ENCODE data around the gene NTRK2.

Gene NTRK2

DNA sequence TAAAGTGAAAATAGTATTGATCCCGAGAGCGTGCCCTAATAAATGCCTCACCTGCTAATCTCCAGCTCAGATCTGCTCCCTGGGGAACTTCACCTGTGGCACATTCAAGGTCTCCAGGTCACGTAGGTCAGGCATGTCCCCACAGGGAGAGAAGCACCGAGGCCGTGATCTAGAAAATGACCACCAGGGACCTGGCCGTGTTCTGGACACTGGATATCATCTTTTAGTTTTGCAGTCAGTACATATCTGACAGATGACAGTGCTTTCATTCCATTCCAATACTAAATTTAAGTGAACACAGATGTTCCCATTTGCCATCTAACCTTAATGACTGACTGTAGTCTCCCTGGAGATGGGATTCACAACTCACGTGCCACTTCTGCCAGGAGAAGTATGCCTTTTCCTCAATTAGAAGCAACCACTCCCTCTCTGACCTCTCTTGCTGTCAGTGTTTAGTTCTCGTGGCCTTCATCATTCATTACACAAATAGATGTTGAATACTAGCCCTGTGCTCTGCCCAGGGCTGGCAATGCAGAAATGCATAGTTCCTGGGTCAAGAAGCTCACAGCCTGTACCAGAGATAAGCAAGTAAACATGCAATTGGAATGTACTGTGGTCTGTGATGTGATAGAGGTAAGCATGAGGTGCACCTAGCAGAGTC, 276.5 kb downstream of the NTRK2 start:
- CTCF ChIA-PET, result interaction anchor here (0.6 to 2.0 kb wide), 7 partner anchors 8 to 223 kb away, joined by 3 to 9 read pairs (median 3); no protein-coding TSS in a partner anchor
- H3K4me3 ChIP-seq (ENCODE audit: low read depth, low read length), result no peak overlapping the region
- POLR2A ChIA-PET, result no interaction called here
- no peaks in the 10 kb centered on the region for H3K36me3 ChIP-seq (ENCODE audit: control insufficient read depth in 2 of 2, insufficient read depth in 1 of 2, low read length in 2 of 2)
- H3K27ac ChIP-seq (ENCODE audit: extremely low read depth, low read depth, low read length), result no peak overlapping the region
- H3K4me1 ChIP-seq (ENCODE audit: control insufficient read depth, insufficient read depth, low read length), result no peaks in the 10 kb centered on the region
- TF ChIP-seq ZNF23 (tag by site-specific recombination; IDR thresholded peaks at IDR 0.05; ENCODE audit: borderline replicate concordance), result no peak
- no peak for TF ChIP-seq ZNF184 (tag by site-specific recombination; IDR thresholded peaks at IDR 0.05)
- H3K9me3 ChIP-seq (ENCODE audit: control insufficient read depth, insufficient read depth, low read depth, low read length), result no peaks in the 10 kb centered on the region

DNA sequence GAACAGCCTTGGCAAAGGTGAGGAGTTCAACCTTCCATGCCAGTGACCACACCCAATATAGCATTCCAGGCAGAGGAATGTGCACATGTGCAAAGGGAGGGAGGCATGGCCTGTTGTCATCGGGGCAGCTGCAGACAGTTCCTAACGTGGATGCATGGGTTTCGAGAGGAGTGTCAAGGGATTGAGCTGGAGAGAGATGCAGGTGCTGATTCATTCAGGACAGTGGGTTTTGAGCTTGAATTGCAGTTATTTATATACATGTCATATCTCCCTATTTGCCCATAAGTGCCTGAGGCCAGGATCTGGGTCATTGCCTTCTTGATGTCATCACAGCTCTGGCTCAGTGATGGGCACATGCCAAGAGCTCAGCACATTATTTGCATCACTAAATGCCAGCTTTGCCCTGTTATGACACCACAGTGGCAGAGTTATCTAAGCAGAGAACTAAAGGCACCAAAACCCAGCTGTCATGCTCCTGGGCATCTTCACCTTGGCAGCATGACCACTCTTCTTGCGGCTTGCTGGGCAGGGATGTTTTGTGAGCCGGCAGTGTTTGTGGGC, 278.0 kb downstream of the NTRK2 start:
- TF ChIP-seq OSR2 (tag by site-specific recombination; IDR thresholded peaks at IDR 0.05), result no peak
- TF ChIP-seq YY1 (tag by site-specific recombination; IDR thresholded peaks at IDR 0.05), result no peak
- no peak for TF ChIP-seq ZFHX2 (tag by site-specific recombination; conservative IDR thresholded peaks at IDR 0.05)
- TF ChIP-seq, protein P1, sequence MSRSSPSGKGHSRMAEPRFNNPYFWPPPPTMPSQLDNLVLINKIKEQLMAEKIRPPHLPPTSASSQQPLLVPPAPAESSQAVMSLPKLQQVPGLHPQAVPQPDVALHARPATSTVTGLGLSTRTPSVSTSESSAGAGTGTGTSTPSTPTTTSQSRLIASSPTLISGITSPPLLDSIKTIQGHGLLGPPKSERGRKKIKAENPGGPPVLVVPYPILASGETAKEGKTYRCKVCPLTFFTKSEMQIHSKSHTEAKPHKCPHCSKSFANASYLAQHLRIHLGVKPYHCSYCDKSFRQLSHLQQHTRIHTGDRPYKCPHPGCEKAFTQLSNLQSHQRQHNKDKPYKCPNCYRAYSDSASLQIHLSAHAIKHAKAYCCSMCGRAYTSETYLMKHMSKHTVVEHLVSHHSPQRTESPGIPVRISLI (tag by site-specific recombination; IDR thresholded peaks at IDR 0.05), result no peak
- TF ChIP-seq, protein P2, sequence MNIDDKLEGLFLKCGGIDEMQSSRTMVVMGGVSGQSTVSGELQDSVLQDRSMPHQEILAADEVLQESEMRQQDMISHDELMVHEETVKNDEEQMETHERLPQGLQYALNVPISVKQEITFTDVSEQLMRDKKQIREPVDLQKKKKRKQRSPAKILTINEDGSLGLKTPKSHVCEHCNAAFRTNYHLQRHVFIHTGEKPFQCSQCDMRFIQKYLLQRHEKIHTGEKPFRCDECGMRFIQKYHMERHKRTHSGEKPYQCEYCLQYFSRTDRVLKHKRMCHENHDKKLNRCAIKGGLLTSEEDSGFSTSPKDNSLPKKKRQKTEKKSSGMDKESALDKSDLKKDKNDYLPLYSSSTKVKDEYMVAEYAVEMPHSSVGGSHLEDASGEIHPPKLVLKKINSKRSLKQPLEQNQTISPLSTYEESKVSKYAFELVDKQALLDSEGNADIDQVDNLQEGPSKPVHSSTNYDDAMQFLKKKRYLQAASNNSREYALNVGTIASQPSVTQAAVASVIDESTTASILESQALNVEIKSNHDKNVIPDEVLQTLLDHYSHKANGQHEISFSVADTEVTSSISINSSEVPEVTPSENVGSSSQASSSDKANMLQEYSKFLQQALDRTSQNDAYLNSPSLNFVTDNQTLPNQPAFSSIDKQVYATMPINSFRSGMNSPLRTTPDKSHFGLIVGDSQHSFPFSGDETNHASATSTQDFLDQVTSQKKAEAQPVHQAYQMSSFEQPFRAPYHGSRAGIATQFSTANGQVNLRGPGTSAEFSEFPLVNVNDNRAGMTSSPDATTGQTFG (tag by site-specific recombination; IDR thresholded peaks at IDR 0.05; ENCODE audit: borderline replicate concordance), result no peak
- no peak for TF ChIP-seq ZNF157 (tag by site-specific recombination; IDR thresholded peaks at IDR 0.05)
- no peak for TF ChIP-seq KLF1 (tag by site-specific recombination; IDR thresholded peaks at IDR 0.05)
- TF ChIP-seq SCRT1 (tag by site-specific recombination; IDR thresholded peaks at IDR 0.05; ENCODE audit: borderline replicate concordance), result no peak
- TF ChIP-seq, protein P3, sequence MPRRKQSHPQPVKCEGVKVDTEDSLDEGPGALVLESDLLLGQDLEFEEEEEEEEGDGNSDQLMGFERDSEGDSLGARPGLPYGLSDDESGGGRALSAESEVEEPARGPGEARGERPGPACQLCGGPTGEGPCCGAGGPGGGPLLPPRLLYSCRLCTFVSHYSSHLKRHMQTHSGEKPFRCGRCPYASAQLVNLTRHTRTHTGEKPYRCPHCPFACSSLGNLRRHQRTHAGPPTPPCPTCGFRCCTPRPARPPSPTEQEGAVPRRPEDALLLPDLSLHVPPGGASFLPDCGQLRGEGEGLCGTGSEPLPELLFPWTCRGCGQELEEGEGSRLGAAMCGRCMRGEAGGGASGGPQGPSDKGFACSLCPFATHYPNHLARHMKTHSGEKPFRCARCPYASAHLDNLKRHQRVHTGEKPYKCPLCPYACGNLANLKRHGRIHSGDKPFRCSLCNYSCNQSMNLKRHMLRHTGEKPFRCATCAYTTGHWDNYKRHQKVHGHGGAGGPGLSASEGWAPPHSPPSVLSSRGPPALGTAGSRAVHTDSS (tag by site-specific recombination; IDR thresholded peaks at IDR 0.05), result no peak
- no peak for TF ChIP-seq ZNF202 (tag by site-specific recombination; IDR thresholded peaks at IDR 0.05; ENCODE audit: borderline replicate concordance)
- TF ChIP-seq ZNF274 (IDR thresholded peaks at IDR 0.05; ENCODE audit: low read length), result no peak
- TF ChIP-seq ZNF274 (tag by site-specific recombination; IDR thresholded peaks at IDR 0.05; ENCODE audit: borderline replicate concordance), result no peak
- TF ChIP-seq ZNF561 (tag by site-specific recombination; IDR thresholded peaks at IDR 0.05; ENCODE audit: borderline replicate concordance), result no peak
- no peak for TF ChIP-seq ZNF544 (tag by site-specific recombination; IDR thresholded peaks at IDR 0.05)
- TF ChIP-seq, protein P4, sequence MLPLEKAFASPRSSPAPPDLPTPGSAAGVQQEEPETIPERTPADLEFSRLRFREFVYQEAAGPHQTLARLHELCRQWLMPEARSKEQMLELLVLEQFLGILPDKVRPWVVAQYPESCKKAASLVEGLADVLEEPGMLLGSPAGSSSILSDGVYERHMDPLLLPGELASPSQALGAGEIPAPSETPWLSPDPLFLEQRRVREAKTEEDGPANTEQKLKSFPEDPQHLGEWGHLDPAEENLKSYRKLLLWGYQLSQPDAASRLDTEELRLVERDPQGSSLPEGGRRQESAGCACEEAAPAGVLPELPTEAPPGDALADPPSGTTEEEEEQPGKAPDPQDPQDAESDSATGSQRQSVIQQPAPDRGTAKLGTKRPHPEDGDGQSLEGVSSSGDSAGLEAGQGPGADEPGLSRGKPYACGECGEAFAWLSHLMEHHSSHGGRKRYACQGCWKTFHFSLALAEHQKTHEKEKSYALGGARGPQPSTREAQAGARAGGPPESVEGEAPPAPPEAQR (tag by site-specific recombination; IDR thresholded peaks at IDR 0.05), result no peak
- no peak for TF ChIP-seq ZNF112 (tag by site-specific recombination; IDR thresholded peaks at IDR 0.05)
- no peak for TF ChIP-seq ZNF391 (tag by site-specific recombination; IDR thresholded peaks at IDR 0.05; ENCODE audit: borderline replicate concordance, low read depth)
- TF ChIP-seq ZNF184 (tag by site-specific recombination; IDR thresholded peaks at IDR 0.05), result no peak
- no peak for TF ChIP-seq ZNF324 (tag by site-specific recombination; IDR thresholded peaks at IDR 0.05)
- TF ChIP-seq ZNF701 (tag by site-specific recombination; IDR thresholded peaks at IDR 0.05), result no peak
- no peaks in the 10 kb centered on the region for H3K4me1 ChIP-seq (ENCODE audit: control insufficient read depth, insufficient read depth, low read length)
- CTCF ChIA-PET, result interaction anchor here (0.5 to 1.7 kb wide), 5 partner anchors 12 to 552 kb away, joined by 3 to 7 read pairs (median 3); no protein-coding TSS in a partner anchor
- H3K36me3 ChIP-seq (ENCODE audit: control insufficient read depth in 2 of 2, insufficient read depth in 1 of 2, low read length in 2 of 2), result no peaks in the 10 kb centered on the region
- H3K9me3 ChIP-seq (ENCODE audit: control insufficient read depth, insufficient read depth, low read depth, low read length), result no peaks in the 10 kb centered on the region
- H3K27ac ChIP-seq (ENCODE audit: extremely low read depth, low read depth, low read length), result no peak overlapping the region
- POLR2A ChIA-PET, result interaction anchor here (0.6 kb wide), 1 partner anchor 130 kb away, joined by 3 read pairs; no protein-coding TSS in a partner anchor
- H3K4me3 ChIP-seq (ENCODE audit: low read depth, low read length), result no peak overlapping the region

Measured in HEK293 (cell line).